H1 (cell line): ENCODE measurements around the gene GOLGA6L10. TPM values are rescaled to one million over a fixed set of nuclear protein-coding genes. Genes with fewer than 3 reads are reported as not detected.

ENCODE experiments used
- ATF2 ChIP-seq: IDR thresholded peaks from 2 replicates; pipeline ENCODE4 v1.6.1; 2012; ENCODE audit warnings: low read length, inconsistent platforms
- KDM4A ChIP-seq: IDR thresholded peaks from one replicate; pipeline ENCODE4 v1.7.1; 2012; ENCODE audit warnings: low read depth, mild to moderate bottlenecking, moderate library complexity, low read length, inconsistent platforms; ENCODE audit not compliant: severe bottlenecking
- SAP30 ChIP-seq: fragments of 300-600 bp; sonication (generic); IDR thresholded peaks from 2 replicates; pipeline ENCODE4 v1.7.1; 2012; ENCODE audit warnings: low read length, moderate library complexity, mild to moderate bottlenecking, inconsistent platforms; ENCODE audit not compliant: insufficient read depth, insufficient replicate concordance
- TBP ChIP-seq: IDR thresholded peaks from 2 replicates; pipeline ENCODE4 v1.6.1; 2011; ENCODE audit warnings: low read depth, low read length, improper control_type of control experiment
- TEAD4 ChIP-seq: IDR thresholded peaks from 2 replicates; pipeline ENCODE4 v1.6.1; 2012; ENCODE audit warnings: low read depth, low read length, inconsistent platforms, mixed read lengths
- ZNF274 ChIP-seq: IDR thresholded peaks from 2 replicates; pipeline ENCODE4 v1.7.0; 2012; ENCODE audit warnings: low read length, borderline replicate concordance; ENCODE audit errors: extremely low read depth
- polyA plus RNA-seq, 7 experiments: library from polyadenylated mRNA; depleted of rRNA in 3 of 7; stranded (reverse) in 5 of 7; unstranded in 2 of 7; fragments of >200 nt in 5 of 7; fragments of 200-250 nt in 2 of 7; gene quantifications; 1 replicate in 5 of 7; 2 replicates in 1 of 7; 4 replicates in 1 of 7; pipeline versions ENCODE4 v1.2.1 to v1.2.3, GENCODE V29; 2011 to 2013; ENCODE audit warnings: missing spikeins in 2 of 7, mixed read lengths in 2 of 7
- total RNA-seq: library from RNA; stranded (reverse); fragmentation: NEBNext Ultra II Directional; extraction: Animal tissue kit (Norgen Biotek cat#: 25700); gene quantifications from 2 replicates; pipeline ENCODE4 v1.2.1, GENCODE V29; 2021

Gene GOLGA6L10
- total and polyA plus RNA-seq, 2 of the 8 experiments (the other 6 are each of a cell fraction or from before 2014, with no cell fraction given): 0.91 to 4.0 TPM

- TF ChIP-seq ATF2 (no peak), ZNF274 (no peak), TEAD4 (no peak), TBP (no peak), SAP30 (no peak), KDM4A (no peak)
Measured at GRCh38 chr15:82398785-82399184, 49.5 kb upstream of the GOLGA6L10 start (continued).
